Endothelial cell of umbilical vein (primary cell): ENCODE measurements around the gene MRM1. TPM values are rescaled to one million over a fixed set of nuclear protein-coding genes. Genes with fewer than 3 reads are reported as not detected.

Experiments used
- BruUV-seq: library from RNA; stranded (reverse); fragments of 400-500 nt; replicated peaks from 2 replicates; lab custom pipeline; 2021; lab: Mats Ljungman, UMichigan
- CTCF ChIA-PET: fragments of 300-600, 350-600 bp; sonication (Branson Sonifier 250); formaldehyde crosslinking; loops from one replicate; lab custom pipeline; 2021; ENCODE audit warnings: antibody characterized with exemption, inconsistent platforms; lab: Charles Lee
- POLR2A ChIA-PET: fragments of 300-600, 350-600 bp; sonication (Branson Sonifier 250); formaldehyde crosslinking; loops from one replicate; lab custom pipeline; 2021; ENCODE audit warnings: antibody characterized with exemption, inconsistent platforms; lab: Charles Lee
- DNase-seq: peaks from one replicate; pipeline ENCODE4 v3.0.0-alpha.2; 2011; ENCODE audit warnings: low read depth, low spot score
- FAIRE-seq: peaks from 2 replicates; lab custom pipeline; 2011; peaks lifted over from hg19 to GRCh38; lab: Jason Lieb, UNC
- H2AFZ ChIP-seq: 2 replicates; pipeline ENCODE4 v1.6.0; 2012; ENCODE audit warnings: low read depth, low read length, control low read depth, inconsistent platforms
- H3K27ac ChIP-seq: 2 replicates; pipeline ENCODE4 v1.5.1; 2011; ENCODE audit warnings: low read depth, mild to moderate bottlenecking, control low read depth, low read length, moderate library complexity; ENCODE audit not compliant: insufficient read depth
- H3K27me3 ChIP-seq, 2 experiments: 2 replicates each; pipeline versions ENCODE4 v1.6.0 to v1.6.1; 2011; ENCODE audit warnings: low read length in 2 of 2, mixed read lengths in 1 of 2; ENCODE audit not compliant: control insufficient read depth in 2 of 2, insufficient read depth in 2 of 2
- H3K36me3 ChIP-seq, 2 experiments: 2 replicates in 1 of 2; 3 replicates in 1 of 2; pipeline ENCODE4 v1.5.1; 2011; ENCODE audit warnings: low read length in 2 of 2, mild to moderate bottlenecking in 1 of 2, moderate library complexity in 1 of 2; ENCODE audit not compliant: control insufficient read depth in 2 of 2, insufficient read depth in 2 of 2; ENCODE audit errors: extremely low read depth in 1 of 2
- H3K4me1 ChIP-seq: 3 replicates; pipeline ENCODE4 v1.5.1; 2011; ENCODE audit warnings: mild to moderate bottlenecking, low read length; ENCODE audit not compliant: control insufficient read depth, insufficient read depth; ENCODE audit errors: extremely low read depth
- H3K4me2 ChIP-seq: 2 replicates; pipeline ENCODE4 v1.6.1; 2011; ENCODE audit warnings: low read length, control low read depth, mixed read lengths; ENCODE audit not compliant: insufficient read depth
- H3K4me3 ChIP-seq, 3 experiments: fragments of 200-600 bp in 1 of 3; sonication (generic), shearing (Covaris generic) in 1 of 3; replicated peaks in 1 of 3; 2 replicates each; pipeline ENCODE4 v1.5.1; 2011 to 2016; ENCODE audit warnings: control low read depth in 3 of 3, low read length in 3 of 3, mild to moderate bottlenecking in 2 of 3, inconsistent platforms in 1 of 3, low read depth in 1 of 3, moderate library complexity in 1 of 3; ENCODE audit not compliant: insufficient read depth in 1 of 3
- H3K79me2 ChIP-seq: 2 replicates; pipeline ENCODE4 v1.6.0; 2012; ENCODE audit warnings: low read length, inconsistent platforms; ENCODE audit not compliant: control insufficient read depth, insufficient read depth
- H3K9ac ChIP-seq: replicated peaks from 2 replicates; pipeline ENCODE3; 2011; ENCODE audit warnings: low read length, control low read depth; ENCODE audit not compliant: insufficient read depth; ENCODE audit errors: extremely low read depth
- H3K9me1 ChIP-seq: replicated peaks from 3 replicates; pipeline ENCODE4 v1.6.0; 2011; ENCODE audit warnings: mild to moderate bottlenecking, low read length; ENCODE audit not compliant: control insufficient read depth, insufficient read depth; ENCODE audit errors: extremely low read depth
- H3K9me3 ChIP-seq: replicated peaks from 2 replicates; pipeline ENCODE4 v1.5.1; 2012; ENCODE audit warnings: low read length, inconsistent platforms; ENCODE audit not compliant: control insufficient read depth, insufficient read depth
- H4K20me1 ChIP-seq: replicated peaks from 2 replicates; pipeline ENCODE3; 2011; ENCODE audit warnings: mild to moderate bottlenecking, low read length; ENCODE audit not compliant: control insufficient read depth, insufficient read depth; ENCODE audit errors: extremely low read depth
- GATA2 ChIP-seq: IDR thresholded peaks from 2 replicates; pipeline ENCODE4 v1.7.0; 2011; ENCODE audit warnings: low read depth, mild to moderate bottlenecking, moderate library complexity, mixed read lengths, low read length; ENCODE audit not compliant: insufficient read length, insufficient read depth
- JUN ChIP-seq: IDR thresholded peaks from 2 replicates; pipeline ENCODE4 v1.6.1; 2011; ENCODE audit warnings: borderline replicate concordance, low read depth; ENCODE audit not compliant: insufficient read length, insufficient read depth
- POLR2AphosphoS5 ChIP-seq: IDR thresholded peaks from 2 replicates; pipeline ENCODE4 v1.6.1; 2012; ENCODE audit warnings: low read depth, mild to moderate bottlenecking, control low read depth, low read length, moderate library complexity; ENCODE audit not compliant: insufficient read depth
- dilution Hi-C: fragments of 300-500 bp; cut with MboI; formaldehyde crosslinking; loops from one replicate; pipeline ENCODE4 v1.15.0; 2019; ENCODE audit warnings: low sequenced_read_pairs; ENCODE audit not compliant: extremely low pct_ligation_motif_present
- intact Hi-C: fragments of 100-400 bp; cut with micrococcal nuclease; formaldehyde crosslinking; loops from one replicate; pipeline ENCODE4 v1.10.0; 2022
- polyA plus RNA-seq, 4 experiments: library from polyadenylated mRNA; depleted of rRNA in 3 of 4; stranded (reverse) in 3 of 4; unstranded in 1 of 4; fragments of >200 nt; gene quantifications; 2 replicates each; pipeline versions ENCODE4 v1.2.1 to v1.2.3, GENCODE V29; 2011 to 2012; ENCODE audit warnings: missing spikeins in 1 of 4
- total RNA-seq: library from RNA; stranded (reverse); gene quantifications from 2 replicates; pipeline ENCODE4 v1.2.3, GENCODE V29; 2021
- TF ChIP-seq, protein P1 (sequence below), 2 donors: IDR thresholded peaks; 1 replicate in 1 of 2; 2 replicates in 1 of 2; pipeline ENCODE4 v1.5.1; 2011; ENCODE audit warnings: low read length in 2 of 2, mild to moderate bottlenecking in 2 of 2, moderate library complexity in 2 of 2, control low read depth in 1 of 2, inconsistent platforms in 1 of 2, low read depth in 1 of 2; ENCODE audit not compliant: insufficient read depth in 1 of 2; ENCODE audit errors: extremely low read depth in 1 of 2

MRM1 gene
- total and polyA plus RNA-seq, 2 donors (not counting 3 experiments of a cell fraction or from before 2014, with no cell fraction given), result 3.7 to 5.9 TPM

DNA sequence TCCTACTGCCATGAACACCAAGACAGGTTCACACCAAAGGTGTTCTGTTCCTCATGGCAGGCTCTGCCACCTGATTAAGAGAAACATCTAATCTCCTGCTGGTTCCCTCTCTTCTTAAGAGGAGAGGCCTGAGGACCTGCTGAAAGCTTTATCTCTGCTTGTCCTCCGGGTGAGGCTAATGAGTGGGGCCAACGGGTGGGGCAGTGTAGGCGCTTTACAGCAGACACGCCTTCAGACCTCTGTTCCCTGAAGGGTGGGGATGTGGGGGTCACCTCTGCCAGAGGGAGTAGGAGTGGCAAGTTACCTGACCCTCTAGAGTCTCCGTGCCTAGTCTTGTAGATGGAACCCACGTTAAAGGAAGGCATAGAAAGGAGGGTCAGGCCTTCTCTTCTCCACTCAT, 4.2 kb upstream of the MRM1 start:
- FAIRE-seq (no peak), DNase-seq (no peak)
- H3K4me2 ChIP-seq, result no peak overlapping the region
- dilution Hi-C loops, result no loop called here
- H3K9ac ChIP-seq, result no peak overlapping the region
- intact Hi-C loops, result no loop called here
- H3K4me3 ChIP-seq, result no peak overlapping the region
- no peak overlapping the region for H3K27ac ChIP-seq
- H4K20me1 ChIP-seq, result no peaks in the 10 kb centered on the region
- H3K9me3 ChIP-seq, result no peaks in the 10 kb centered on the region
- no peaks in the 10 kb centered on the region for H3K9me1 ChIP-seq
- H3K27me3 ChIP-seq, result no peaks in the 10 kb centered on the region
- peaks cover 6% of the 10 kb centered on the region for H3K79me2 ChIP-seq
- peaks cover 11% of the 10 kb centered on the region for H3K4me1 ChIP-seq
- no peak for TF ChIP-seq JUN
- no peak for TF ChIP-seq GATA2
- TF ChIP-seq, protein P1, sequence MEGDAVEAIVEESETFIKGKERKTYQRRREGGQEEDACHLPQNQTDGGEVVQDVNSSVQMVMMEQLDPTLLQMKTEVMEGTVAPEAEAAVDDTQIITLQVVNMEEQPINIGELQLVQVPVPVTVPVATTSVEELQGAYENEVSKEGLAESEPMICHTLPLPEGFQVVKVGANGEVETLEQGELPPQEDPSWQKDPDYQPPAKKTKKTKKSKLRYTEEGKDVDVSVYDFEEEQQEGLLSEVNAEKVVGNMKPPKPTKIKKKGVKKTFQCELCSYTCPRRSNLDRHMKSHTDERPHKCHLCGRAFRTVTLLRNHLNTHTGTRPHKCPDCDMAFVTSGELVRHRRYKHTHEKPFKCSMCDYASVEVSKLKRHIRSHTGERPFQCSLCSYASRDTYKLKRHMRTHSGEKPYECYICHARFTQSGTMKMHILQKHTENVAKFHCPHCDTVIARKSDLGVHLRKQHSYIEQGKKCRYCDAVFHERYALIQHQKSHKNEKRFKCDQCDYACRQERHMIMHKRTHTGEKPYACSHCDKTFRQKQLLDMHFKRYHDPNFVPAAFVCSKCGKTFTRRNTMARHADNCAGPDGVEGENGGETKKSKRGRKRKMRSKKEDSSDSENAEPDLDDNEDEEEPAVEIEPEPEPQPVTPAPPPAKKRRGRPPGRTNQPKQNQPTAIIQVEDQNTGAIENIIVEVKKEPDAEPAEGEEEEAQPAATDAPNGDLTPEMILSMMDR (IDR thresholded peaks at IDR 0.05; ENCODE audit: extremely low read depth in 1 of 2, insufficient read depth in 1 of 2, low read depth in 1 of 2, low read length in 2 of 2), result no peak
- no peak for TF ChIP-seq POLR2AphosphoS5
- BruUV-seq, result no TSS peak
- CTCF ChIA-PET, result no interaction called here
- POLR2A ChIA-PET, result no interaction called here
- no peaks in the 10 kb centered on the region for H3K36me3 ChIP-seq
- no peak overlapping the region for H2AFZ ChIP-seq
